CD4-positive, alpha-beta T cell treated with Interleukin-2 at 100 ng/mL for 4 hours (primary cell): ENCODE measurements around the gene PSMD6.
A peak's percentile ranks its signal among the peaks of the same experiment; 100 is the strongest.

Experiments
- DNase-seq: peaks from one replicate; pipeline ENCODE4 v3.0.0-alpha.2; 2020; ENCODE audit warnings: low spot score

PSMD6 gene

GRCh38 chr3:64046592-64046991 lies 23.3 kb upstream of the PSMD6 start:
- no peak for DNase-seq

GRCh38 chr3:64042952-64043351 lies 19.7 kb upstream of the PSMD6 start:
- DNase-seq: no peak

GRCh38 chr3:64039981-64040733 lies 16.9 kb upstream of the PSMD6 start:
- no peak for DNase-seq

- no peak for DNase-seq
Measured at GRCh38 chr3:64039332-64039731, 16.0 kb upstream of the PSMD6 start.

GRCh38 chr3:64038253-64038767 lies 15.0 kb upstream of the PSMD6 start:
- no peak for DNase-seq

GRCh38 chr3:64037084-64037483 lies 13.8 kb upstream of the PSMD6 start:
- no peak for DNase-seq

- DNase-seq: no peak
Measured at GRCh38 chr3:64033069-64033468, 9.8 kb upstream of the PSMD6 start.

- no peak for DNase-seq
Measured at GRCh38 chr3:64031540-64032508, 8.5 kb upstream of the PSMD6 start.

GRCh38 chr3:64030741-64031140 lies 7.4 kb upstream of the PSMD6 start:
- DNase-seq: peak; percentile 85

- no peak for DNase-seq
Measured at GRCh38 chr3:64029287-64029686, 6.0 kb upstream of the PSMD6 start.

GRCh38 chr3:64028754-64029153 lies 5.5 kb upstream of the PSMD6 start:
- DNase-seq: no peak

- no peak for DNase-seq
Measured at GRCh38 chr3:64027658-64028057, 4.4 kb upstream of the PSMD6 start.

- DNase-seq: no peak
Measured at GRCh38 chr3:64026346-64026745, 3.1 kb upstream of the PSMD6 start.

GRCh38 chr3:64023861-64024223 lies 548 bp upstream of the PSMD6 start:
- no peak for DNase-seq

- no peak for DNase-seq
Measured at GRCh38 chr3:64022451-64023186, 675 bp downstream of the PSMD6 start.

- no peak for DNase-seq
Measured at GRCh38 chr3:64021922-64022321, 1.4 kb downstream of the PSMD6 start.

- no peak for DNase-seq
Measured at GRCh38 chr3:64019879-64020278, 3.4 kb downstream of the PSMD6 start.

- no peak for DNase-seq
Measured at GRCh38 chr3:64019271-64019670, 4.0 kb downstream of the PSMD6 start.

- no peak for DNase-seq
Measured at GRCh38 chr3:64016941-64017620, 6.2 kb downstream of the PSMD6 start.

GRCh38 chr3:64011685-64012084 lies 11.6 kb downstream of the PSMD6 start:
- DNase-seq: no peak

- DNase-seq: no peak
Measured at GRCh38 chr3:64010199-64010598, 13.1 kb downstream of the PSMD6 start.

- no peak for DNase-seq
Measured at GRCh38 chr3:64009528-64009927, 13.8 kb downstream of the PSMD6 start.
